22Rv1 (cell line): ENCODE measurements around the gene PPFIBP2.

ENCODE experiments used
- CTCF ChIP-seq: fragments of 450-650 bp; IDR thresholded peaks from 2 replicates; pipeline ENCODE4 v1.5.1; 2017; ENCODE audit warnings: mild to moderate bottlenecking
- ZFX ChIP-seq: fragments of 450-650 bp; IDR thresholded peaks from 2 replicates; pipeline ENCODE4 v1.6.1; 2017; ENCODE audit warnings: antibody characterized with exemption, borderline replicate concordance

DNA sequence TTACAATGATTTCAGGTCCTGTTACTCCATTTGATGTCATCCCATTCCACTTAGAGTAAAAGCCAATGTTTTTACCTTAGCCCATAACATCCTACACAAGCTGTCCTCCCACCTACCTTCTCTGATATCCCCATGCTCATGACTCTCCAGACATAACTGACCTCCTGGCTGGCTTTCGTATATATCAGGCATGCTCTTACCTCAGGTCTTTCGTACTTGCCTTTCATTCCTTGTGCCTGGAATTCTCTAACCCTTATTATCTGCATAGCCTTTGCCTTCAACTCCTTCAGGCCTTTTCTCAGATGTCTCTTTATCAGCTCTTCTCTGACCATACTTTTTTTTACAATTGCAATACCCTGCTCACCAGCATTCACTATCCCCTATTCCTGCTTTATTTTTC is 169.8 kb downstream of the PPFIBP2 start:
- TF ChIP-seq CTCF (no peak), ZFX (no peak)
